Suprapubic skin (tissue), 4 donors: ENCODE measurements around the gene OTUD5.

Experiments used
- CTCF ChIP-seq, 2 donors: fragments of 200-600 bp in 1 of 2; fragments of 450-650 bp in 1 of 2; sonication (generic) in 1 of 2; IDR thresholded peaks; one replicate each; pipeline ENCODE4 v1.5.1; 2016 to 2019; ENCODE audit warnings: antibody characterized with exemption in 2 of 2, mild to moderate bottlenecking in 1 of 2, moderate library complexity in 1 of 2
- EP300 ChIP-seq: sonication (generic); formaldehyde crosslinking; IDR thresholded peaks from one replicate; pipeline ENCODE4 v1.6.1; 2017; ENCODE audit warnings: antibody characterized with exemption
- POLR2AphosphoS5 ChIP-seq, 3 donors: sonication (generic); formaldehyde crosslinking; IDR thresholded peaks; one replicate each; pipeline ENCODE4 v1.6.1; 2017; ENCODE audit warnings: antibody characterized with exemption in 3 of 3

GRCh38 chrX:48891402-48892288 lies 65.8 kb downstream of the OTUD5 start:
- TF ChIP-seq CTCF (IDR thresholded peaks at IDR 0.05) (peak; percentile 20 to 50), POLR2AphosphoS5 (IDR thresholded peaks at IDR 0.05) (no peak), EP300 (no peak)
